HG03196 (cell line): ENCODE data around the gene MYOCD.

Experiments
- ATAC-seq: cut with Tn5 transposase; IDR thresholded peaks from one replicate; pipeline ENCODE4 v1.9.1; 2021; ENCODE audit not compliant: unreplicated experiment

Gene MYOCD

DNA sequence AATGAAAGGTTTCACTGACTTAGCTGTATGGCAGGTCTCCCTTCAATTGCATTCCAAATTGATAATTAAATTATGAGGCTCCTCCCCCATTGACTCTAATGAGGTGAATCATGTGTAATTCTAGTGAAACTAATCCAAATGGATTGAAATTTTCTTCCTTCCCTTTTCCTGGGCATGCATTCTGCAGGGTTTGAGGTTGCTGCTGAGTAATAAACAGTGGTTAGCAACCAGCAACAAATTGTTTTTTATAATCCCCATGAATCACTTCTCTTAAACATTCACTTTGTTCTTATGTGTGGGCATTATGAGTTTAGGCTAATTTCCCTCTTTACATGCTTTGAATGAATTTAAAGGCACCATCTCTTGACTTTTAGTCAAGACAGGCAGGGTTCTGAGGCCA is 43.4 kb downstream of the MYOCD start:
- no peak for ATAC-seq

DNA sequence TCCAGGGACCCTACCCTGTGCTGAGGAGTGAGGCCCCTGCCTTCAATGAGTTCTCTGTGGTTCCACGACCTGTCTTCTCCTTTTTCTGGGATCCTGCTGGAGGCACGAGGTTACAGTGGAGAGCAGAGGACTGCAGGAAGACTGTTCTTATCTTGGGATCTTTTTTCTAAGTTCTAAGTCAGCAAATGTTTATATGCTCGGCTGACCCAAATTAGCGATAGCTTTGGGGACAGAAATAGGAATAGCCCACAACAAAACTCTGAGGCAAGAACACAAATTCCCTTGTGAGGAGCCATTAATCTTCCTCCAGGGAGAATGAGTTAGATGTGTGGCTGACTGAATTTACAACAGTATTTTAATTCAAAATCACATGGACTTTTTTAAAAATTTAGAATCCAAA is 46.7 kb downstream of the MYOCD start:
- ATAC-seq = no peak

GRCh38 chr17:12712941-12713340 is 47.3 kb downstream of the MYOCD start:
- ATAC-seq = no peak

DNA sequence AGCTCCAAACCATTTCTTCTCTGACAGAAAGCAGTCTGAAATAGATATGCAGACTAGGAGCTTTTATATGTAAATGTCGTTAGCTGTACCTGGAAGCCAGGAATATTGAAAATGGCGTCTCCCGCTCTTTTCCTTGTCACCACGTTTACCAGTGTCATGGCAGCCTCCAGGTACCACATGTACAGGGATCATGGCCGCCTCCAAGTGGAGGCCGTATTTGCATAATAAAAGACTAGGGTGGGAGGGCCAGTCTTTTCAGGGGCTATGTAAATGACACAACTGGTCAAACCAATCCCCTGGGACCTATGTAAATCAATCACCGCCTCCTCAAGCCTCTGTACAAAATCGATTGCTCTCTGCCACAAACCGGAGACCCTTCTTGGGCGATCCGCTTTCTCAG is 54.3 kb downstream of the MYOCD start:
- ATAC-seq = no peak

DNA sequence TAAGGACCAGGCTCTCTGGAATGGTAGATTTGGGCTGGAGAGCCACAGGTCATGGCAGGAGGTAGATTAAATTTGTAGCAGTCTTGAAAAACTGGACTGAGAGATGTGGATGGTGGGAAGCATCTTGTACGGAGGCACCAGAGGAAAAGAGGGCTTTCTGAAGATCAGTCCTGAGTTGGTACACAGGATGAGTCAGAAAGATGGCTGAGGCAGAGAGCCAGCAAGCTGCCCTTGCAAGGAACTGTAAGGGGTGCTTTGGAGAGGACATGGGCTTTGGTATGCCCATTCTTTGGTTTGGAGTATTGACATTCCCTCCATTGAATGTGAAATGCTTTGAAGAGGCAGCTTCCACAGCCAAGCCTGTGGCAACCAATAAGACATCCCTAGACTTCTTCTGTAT is 55.9 kb downstream of the MYOCD start:
- ATAC-seq = no peak

DNA sequence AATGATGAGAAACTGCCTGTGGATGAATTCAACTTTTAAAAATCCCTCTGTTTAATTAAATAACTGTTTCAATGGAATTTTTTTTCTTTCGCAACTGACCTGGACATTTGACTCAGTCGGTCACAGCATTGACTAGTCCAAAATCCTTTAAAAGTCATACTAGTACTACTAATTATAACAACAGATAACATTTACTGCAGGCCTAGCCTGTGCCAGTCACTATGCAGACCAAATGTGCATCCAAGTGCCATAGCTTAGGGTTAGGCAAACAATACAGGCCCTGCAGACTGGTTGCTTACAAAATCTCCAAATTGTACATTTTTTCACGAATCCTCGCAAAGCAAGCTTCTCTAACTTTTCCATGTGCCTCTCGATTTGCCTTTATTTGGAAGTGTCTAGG is 56.6 kb downstream of the MYOCD start:
- no peak for ATAC-seq

DNA sequence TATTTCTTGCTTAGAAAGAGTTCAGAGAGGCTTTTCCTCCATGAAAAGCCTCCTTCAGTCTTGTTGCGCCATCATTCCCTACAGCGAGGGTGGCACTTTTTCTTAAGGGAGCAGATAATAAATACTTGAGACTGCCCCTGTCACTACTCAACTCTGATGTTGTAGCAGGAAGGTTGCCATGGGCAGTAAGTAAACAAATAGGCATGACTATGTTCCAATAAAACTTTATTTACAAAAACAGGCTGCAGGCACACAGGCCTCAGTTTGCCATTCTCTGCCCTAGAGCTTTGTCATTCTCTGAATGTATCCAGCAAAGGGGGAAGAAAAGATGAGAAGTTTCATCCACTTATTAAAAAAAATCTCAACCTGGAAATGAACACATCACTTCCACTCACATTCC is 60.4 kb downstream of the MYOCD start:
- no peak for ATAC-seq

GRCh38 chr17:12727076-12727760 is 61.5 kb downstream of the MYOCD start:
- no peak for ATAC-seq

- no peak for ATAC-seq
Observed at GRCh38 chr17:12727881-12728280, 62.2 kb downstream of the MYOCD start.

GRCh38 chr17:12729086-12729485 is 63.4 kb downstream of the MYOCD start:
- ATAC-seq = no peak

GRCh38 chr17:12730421-12730820 is 64.7 kb downstream of the MYOCD start:
- ATAC-seq = no peak

GRCh38 chr17:12730931-12731521 is 65.3 kb downstream of the MYOCD start:
- ATAC-seq = no peak

DNA sequence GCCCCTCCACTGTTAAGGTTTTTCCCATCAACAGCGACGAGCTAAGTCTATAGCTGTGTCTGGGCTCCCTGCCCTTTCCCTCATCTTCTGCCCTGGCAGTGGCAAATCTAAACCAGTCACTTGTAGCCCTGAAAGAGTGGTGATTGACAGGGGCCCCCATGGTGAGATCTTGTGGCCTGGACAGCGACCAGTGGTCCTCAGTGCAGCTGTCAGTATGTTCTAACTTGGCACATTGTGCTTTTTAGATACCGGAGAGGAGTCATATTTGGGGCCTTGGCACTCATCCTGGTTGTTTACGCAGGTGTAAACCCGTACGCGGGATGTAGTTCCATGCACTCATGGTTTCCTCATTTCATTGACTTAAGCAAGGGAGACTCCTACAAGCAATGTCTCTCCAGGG is 66.1 kb downstream of the MYOCD start:
- no peak for ATAC-seq

- ATAC-seq = no peak
Observed at GRCh38 chr17:12732366-12732765, 66.7 kb downstream of the MYOCD start.

DNA sequence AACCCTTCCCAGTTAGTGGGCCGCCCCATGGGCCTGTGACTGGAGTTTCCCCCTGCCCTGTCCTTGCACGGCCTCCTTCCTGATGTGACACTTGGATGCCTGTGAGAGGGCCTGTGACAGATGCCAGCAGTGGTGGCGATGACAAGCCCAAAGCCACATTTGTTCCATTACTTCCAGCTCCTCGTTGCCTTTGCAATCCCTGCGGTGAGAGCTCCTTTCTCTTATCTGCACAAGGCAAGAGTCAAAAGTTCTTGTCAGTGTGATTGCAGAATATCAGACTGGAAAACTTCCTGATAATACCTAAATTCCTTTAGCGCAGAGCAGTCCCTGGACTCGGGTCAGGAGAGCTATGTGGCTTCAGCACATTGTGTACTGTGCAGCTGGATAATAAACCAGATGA is 69.2 kb downstream of the MYOCD start:
- no peak for ATAC-seq

- no peak for ATAC-seq
Observed at GRCh38 chr17:12735517-12735916, 69.8 kb downstream of the MYOCD start.

DNA sequence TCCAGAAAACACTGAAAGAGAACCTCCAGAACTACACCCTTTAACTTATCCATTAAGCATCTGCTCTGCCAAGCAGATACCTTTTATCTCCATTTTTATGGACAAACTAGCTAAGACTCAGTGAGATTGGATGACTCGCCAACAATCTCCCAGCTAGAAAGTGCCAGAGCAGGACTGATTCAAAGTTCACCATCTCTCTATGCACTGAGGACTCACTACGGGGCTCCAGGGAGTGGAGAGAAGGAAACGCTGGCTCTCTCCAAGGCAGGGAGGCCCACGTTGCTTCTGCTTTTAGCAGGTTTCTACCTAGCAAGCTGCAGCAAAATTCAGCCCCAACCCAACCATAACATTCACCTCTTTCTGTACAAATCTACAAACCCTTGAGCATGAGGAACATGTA is 70.8 kb downstream of the MYOCD start:
- no peak for ATAC-seq

GRCh38 chr17:12737740-12738469 is 72.2 kb downstream of the MYOCD start:
- ATAC-seq = no peak

GRCh38 chr17:12738624-12739023 is 72.9 kb downstream of the MYOCD start:
- ATAC-seq = no peak

- no peak for ATAC-seq
Observed at GRCh38 chr17:12739500-12739899, 73.8 kb downstream of the MYOCD start.

DNA sequence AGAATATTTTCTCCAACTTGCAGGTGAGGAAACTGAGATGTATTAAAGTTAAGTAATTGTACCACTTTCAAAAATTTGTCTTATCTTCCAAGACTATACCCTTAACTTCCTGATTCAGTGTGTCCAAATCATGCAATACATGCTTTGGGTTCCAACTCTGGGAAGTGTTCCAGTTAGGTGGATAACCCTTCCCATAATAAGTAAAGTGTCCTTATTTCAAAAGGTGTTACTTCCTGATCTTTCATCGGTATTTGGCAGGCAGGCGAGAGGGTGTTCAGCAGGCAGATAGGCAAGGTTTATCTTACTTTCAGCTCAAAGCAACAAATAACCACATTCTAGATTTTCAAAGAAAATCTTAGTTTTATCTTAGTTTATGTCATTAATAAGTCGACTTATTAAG is 77.4 kb downstream of the MYOCD start:
- no peak for ATAC-seq

DNA sequence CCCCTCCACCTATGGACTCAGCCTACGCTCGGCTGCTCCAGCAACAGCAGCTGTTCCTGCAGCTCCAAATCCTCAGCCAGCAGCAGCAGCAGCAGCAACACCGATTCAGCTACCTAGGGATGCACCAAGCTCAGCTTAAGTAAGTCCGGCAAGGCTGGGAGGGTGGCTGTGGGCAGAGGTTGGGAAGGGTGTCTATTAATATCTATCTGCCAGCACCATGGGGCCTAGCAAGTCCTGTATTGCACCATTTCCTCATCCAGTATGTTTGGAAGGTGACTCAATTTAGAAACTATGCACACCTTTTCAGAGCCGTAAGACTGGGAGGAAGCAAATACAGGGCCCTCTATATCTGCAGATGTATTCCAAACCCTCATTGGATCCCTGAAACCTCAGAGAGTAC is 78.6 kb downstream of the MYOCD start:
- ATAC-seq = no peak
